Measurements from ENCODE around the gene MKNK2. TPM values are rescaled to one million over a fixed set of nuclear protein-coding genes. Genes with fewer than 3 reads are reported as not detected.

The MKNK2 gene
- total RNA-seq, 1 experiment from 2014 or later = 271 TPM

DNA sequence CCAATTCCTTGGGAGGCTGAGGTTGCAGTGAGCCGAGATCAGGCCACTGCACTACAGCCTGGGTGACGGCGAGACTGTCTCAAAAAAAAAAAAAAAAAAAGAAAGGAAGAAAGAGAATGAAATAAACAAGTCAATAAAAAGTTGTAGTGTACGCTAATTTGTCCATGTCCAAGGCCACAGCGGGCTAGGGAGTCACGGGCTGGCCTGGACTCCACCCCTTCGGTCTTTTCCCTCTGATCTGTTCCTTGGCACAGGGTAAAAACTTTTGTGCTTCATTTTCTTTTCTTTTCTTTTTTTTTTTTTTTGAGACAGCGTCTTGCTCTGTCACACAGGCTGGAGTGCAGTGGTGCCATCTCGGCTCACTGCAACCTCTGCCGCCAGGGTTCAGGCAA, 19.4 kb upstream of the MKNK2 start:
- Histone ChIP-seq H4K20me1 (ENCODE audit: insufficient read depth) (no peaks in the 10 kb centered on the region), H3K36me3 (ENCODE audit: control insufficient read depth in 1 of 2, insufficient read depth in 2 of 2, low read length in 2 of 2) (no peaks in the 10 kb centered on the region; a peak in 2 of 4 replicates), H3K79me2 (ENCODE audit: insufficient read depth, low read length) (no peaks in the 10 kb centered on the region), H3K9me3 (ENCODE audit: control insufficient read depth in 1 of 2, insufficient read depth in 1 of 2, low read depth in 1 of 2, low read length in 2 of 2) (no peaks in the 10 kb centered on the region), H3K4me1 (ENCODE audit: control insufficient read depth in 1 of 2, insufficient read depth in 2 of 2, low read length in 2 of 2) (peaks cover 7 to 17% of the 10 kb centered on the region in 2 experiments), H3K27ac (ENCODE audit: low read depth, low read length) (no peak overlapping the region), H2AFZ (ENCODE audit: low read depth, low read length, poor library complexity, severe bottlenecking) (no peak overlapping the region), H3K4me2 (ENCODE audit: low read length) (no peak overlapping the region), H3K27me3 (ENCODE audit: insufficient read depth, low read length) (no peaks in the 10 kb centered on the region), H3K4me3 (replicated peaks in 1 of 2; ENCODE audit: low read depth in 1 of 2, low read length in 2 of 2) (no peak overlapping the region), H3K9ac (ENCODE audit: low read length) (no peak overlapping the region), H3K9me2 (ENCODE audit: insufficient read depth) (no peaks in the 10 kb centered on the region)
- TF ChIP-seq CBX3 (IDR thresholded peaks at IDR 0.05; ENCODE audit: low read depth) (no peak), POLR2A (IDR thresholded peaks at IDR 0.05; ENCODE audit: borderline replicate concordance, extremely low read depth, insufficient read depth, insufficient read length) (no peak), FOSL1 (IDR thresholded peaks at IDR 0.05; ENCODE audit: low read depth) (no peak), CEBPB (IDR thresholded peaks at IDR 0.05; ENCODE audit: low read depth) (no peak), JUND (IDR thresholded peaks at IDR 0.05) (no peak), EGR1 (IDR thresholded peaks at IDR 0.05; ENCODE audit: low read depth) (no peak)
- TF ChIP-seq, protein P1, sequence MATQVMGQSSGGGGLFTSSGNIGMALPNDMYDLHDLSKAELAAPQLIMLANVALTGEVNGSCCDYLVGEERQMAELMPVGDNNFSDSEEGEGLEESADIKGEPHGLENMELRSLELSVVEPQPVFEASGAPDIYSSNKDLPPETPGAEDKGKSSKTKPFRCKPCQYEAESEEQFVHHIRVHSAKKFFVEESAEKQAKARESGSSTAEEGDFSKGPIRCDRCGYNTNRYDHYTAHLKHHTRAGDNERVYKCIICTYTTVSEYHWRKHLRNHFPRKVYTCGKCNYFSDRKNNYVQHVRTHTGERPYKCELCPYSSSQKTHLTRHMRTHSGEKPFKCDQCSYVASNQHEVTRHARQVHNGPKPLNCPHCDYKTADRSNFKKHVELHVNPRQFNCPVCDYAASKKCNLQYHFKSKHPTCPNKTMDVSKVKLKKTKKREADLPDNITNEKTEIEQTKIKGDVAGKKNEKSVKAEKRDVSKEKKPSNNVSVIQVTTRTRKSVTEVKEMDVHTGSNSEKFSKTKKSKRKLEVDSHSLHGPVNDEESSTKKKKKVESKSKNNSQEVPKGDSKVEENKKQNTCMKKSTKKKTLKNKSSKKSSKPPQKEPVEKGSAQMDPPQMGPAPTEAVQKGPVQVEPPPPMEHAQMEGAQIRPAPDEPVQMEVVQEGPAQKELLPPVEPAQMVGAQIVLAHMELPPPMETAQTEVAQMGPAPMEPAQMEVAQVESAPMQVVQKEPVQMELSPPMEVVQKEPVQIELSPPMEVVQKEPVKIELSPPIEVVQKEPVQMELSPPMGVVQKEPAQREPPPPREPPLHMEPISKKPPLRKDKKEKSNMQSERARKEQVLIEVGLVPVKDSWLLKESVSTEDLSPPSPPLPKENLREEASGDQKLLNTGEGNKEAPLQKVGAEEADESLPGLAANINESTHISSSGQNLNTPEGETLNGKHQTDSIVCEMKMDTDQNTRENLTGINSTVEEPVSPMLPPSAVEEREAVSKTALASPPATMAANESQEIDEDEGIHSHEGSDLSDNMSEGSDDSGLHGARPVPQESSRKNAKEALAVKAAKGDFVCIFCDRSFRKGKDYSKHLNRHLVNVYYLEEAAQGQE (IDR thresholded peaks at IDR 0.05; ENCODE audit: low read depth) = no peak
- TF ChIP-seq, protein P2, sequence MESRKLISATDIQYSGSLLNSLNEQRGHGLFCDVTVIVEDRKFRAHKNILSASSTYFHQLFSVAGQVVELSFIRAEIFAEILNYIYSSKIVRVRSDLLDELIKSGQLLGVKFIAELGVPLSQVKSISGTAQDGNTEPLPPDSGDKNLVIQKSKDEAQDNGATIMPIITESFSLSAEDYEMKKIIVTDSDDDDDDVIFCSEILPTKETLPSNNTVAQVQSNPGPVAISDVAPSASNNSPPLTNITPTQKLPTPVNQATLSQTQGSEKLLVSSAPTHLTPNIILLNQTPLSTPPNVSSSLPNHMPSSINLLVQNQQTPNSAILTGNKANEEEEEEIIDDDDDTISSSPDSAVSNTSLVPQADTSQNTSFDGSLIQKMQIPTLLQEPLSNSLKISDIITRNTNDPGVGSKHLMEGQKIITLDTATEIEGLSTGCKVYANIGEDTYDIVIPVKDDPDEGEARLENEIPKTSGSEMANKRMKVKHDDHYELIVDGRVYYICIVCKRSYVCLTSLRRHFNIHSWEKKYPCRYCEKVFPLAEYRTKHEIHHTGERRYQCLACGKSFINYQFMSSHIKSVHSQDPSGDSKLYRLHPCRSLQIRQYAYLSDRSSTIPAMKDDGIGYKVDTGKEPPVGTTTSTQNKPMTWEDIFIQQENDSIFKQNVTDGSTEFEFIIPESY (IDR thresholded peaks at IDR 0.05; ENCODE audit: extremely low read depth, insufficient replicate concordance, low read length) = no peak
- TF ChIP-seq, protein P3, sequence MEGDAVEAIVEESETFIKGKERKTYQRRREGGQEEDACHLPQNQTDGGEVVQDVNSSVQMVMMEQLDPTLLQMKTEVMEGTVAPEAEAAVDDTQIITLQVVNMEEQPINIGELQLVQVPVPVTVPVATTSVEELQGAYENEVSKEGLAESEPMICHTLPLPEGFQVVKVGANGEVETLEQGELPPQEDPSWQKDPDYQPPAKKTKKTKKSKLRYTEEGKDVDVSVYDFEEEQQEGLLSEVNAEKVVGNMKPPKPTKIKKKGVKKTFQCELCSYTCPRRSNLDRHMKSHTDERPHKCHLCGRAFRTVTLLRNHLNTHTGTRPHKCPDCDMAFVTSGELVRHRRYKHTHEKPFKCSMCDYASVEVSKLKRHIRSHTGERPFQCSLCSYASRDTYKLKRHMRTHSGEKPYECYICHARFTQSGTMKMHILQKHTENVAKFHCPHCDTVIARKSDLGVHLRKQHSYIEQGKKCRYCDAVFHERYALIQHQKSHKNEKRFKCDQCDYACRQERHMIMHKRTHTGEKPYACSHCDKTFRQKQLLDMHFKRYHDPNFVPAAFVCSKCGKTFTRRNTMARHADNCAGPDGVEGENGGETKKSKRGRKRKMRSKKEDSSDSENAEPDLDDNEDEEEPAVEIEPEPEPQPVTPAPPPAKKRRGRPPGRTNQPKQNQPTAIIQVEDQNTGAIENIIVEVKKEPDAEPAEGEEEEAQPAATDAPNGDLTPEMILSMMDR (IDR thresholded peaks at IDR 0.05 in 2 of 3, conservative IDR thresholded peaks at IDR 0.05 in 1 of 3; ENCODE audit: borderline replicate concordance in 1 of 3, insufficient read depth in 1 of 3, low read depth in 2 of 3, low read length in 2 of 3) = no peak
- no TSS peak for BruUV-seq (replicated peaks)
- POLR2A ChIA-PET = interaction anchor here (1.7 kb wide), 1 partner anchor 11 kb away, joined by 5 read pairs; no protein-coding TSS in a partner anchor
- RAD21 ChIA-PET (ENCODE audit: low non-redundant PET in 1 of 2, low total read pairs in 2 of 2, uncharacterized antibody in 2 of 2, unreplicated experiment in 2 of 2) = no interaction called here
- DNase-seq (ENCODE audit: low read depth, low spot score) (no peak), ATAC-seq (no peak)
- CTCF ChIA-PET = interaction anchor here (0.6 to 1.7 kb wide), 6 partner anchors 17 to 51 kb away, joined by 3 to 9 read pairs (median 6); no protein-coding TSS in a partner anchor
- intact Hi-C loops (cut with micrococcal nuclease) = no loop called here
